IPS-18c (cell line): ENCODE data around the gene KIF2C.

ENCODE experiments used
- H3K4me3 ChIP-seq: 2 replicates; pipeline ENCODE4 v1.7.0; 2013; ENCODE audit warnings: low read depth, mild to moderate bottlenecking, low read length, moderate library complexity; ENCODE audit not compliant: insufficient read depth
- H3K9me3 ChIP-seq: one replicate; pipeline ENCODE4 v1.6.1; 2013; ENCODE audit warnings: mild to moderate bottlenecking, low read length, moderate library complexity; ENCODE audit not compliant: control insufficient read depth, insufficient read depth

The KIF2C gene

DNA sequence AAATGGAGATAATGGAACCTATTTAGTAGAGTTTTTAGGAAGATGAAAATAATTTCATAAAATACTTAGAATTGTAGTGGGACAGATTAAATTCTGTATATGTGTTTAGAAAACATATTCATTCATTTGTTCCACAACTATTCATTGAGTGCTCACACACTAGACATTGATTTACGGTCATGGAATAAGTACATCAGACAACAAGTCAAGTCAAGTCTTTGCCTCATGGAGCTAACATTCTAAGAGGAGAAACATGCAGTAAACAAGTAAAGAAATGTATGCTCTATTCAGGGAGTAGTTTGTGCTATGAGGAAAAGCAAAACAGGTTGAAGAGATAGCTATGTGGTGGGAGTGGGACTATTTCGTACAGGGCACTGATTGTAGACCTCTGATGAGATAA, 77.7 kb downstream of the KIF2C start:
- no peaks in the 10 kb centered on the region for H3K9me3 ChIP-seq
- H3K4me3 ChIP-seq: no peak overlapping the region
